Fibroblast of lung (primary cell): ENCODE measurements around the gene MTHFD2L.

ENCODE experiments used
- CTCF ChIP-seq, 2 donors: IDR thresholded peaks in 1 of 2; conservative IDR thresholded peaks in 1 of 2; 1 replicate in 1 of 2; 2 replicates in 1 of 2; pipeline ENCODE4 v1.5.1; 2011 to 2012; ENCODE audit warnings: low read length in 2 of 2, control low read depth in 1 of 2, inconsistent platforms in 1 of 2, low read depth in 1 of 2, mild to moderate bottlenecking in 1 of 2
- EZH2 ChIP-seq: IDR thresholded peaks from 2 replicates; pipeline ENCODE4 v1.5.1; 2012; ENCODE audit warnings: low read length, control low read depth, mild to moderate bottlenecking; ENCODE audit errors: missing control alignments

DNA sequence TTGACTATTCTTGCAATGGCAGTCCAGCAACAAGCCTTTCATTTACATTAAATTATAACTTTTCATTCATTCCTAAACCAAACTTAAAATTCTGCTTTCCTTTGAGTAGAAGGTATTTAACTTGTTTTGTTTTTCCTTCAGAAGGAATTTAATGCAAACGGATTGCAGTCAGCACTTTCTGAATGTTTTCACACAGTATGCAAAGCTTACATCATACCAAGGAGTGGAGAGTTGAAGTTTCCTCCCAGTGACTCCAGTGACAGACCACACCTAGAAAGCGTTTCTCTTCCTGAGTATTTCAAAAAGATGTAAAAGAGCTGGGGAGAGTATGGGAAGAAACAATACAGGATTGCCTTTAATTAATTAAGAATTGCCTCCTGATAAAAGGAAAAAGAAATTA, 158.5 kb downstream of the MTHFD2L start:
- no peak for TF ChIP-seq CTCF (conservative IDR thresholded peaks at IDR 0.05 in 1 of 2, IDR thresholded peaks at IDR 0.05 in 1 of 2; ENCODE audit: low read depth in 1 of 2, low read length in 2 of 2)
- TF ChIP-seq EZH2: no peak
